ENCODE data around the gene PCDH11X.
"Not testable (repeated sequence)": the region's sequence is repeated elsewhere in the genome, so short reads cannot be mapped to it uniquely, and the experiment has no call there.

Gene PCDH11X

GRCh38 chrX:91779135-91779534, at the start of gene PCDH11X:
Gene PCDH11X (plus strand): TSS chrX:91779375. CDS start chrX:91835505, 56,130 bp downstream.
- DNase-seq (ENCODE audit: low read depth); H3K4me3 ChIP-seq (ENCODE audit: low read length): not testable (repeated sequence)

- not testable (repeated sequence) for DNase-seq (ENCODE audit: low read depth); H3K4me3 ChIP-seq (ENCODE audit: low read length)
These were observed 31.7 kb upstream of the PCDH11X start for GRCh38 chrX:91747446-91747845.

- not testable (repeated sequence) for H3K4me3 ChIP-seq (ENCODE audit: low read length); DNase-seq (ENCODE audit: low read depth)
These were observed 26.2 kb upstream of the PCDH11X start for GRCh38 chrX:91753022-91753421.

- H3K4me3 ChIP-seq (ENCODE audit: low read length); DNase-seq (ENCODE audit: low read depth): not testable (repeated sequence)
These were observed 8.3 kb upstream of the PCDH11X start for GRCh38 chrX:91770619-91771488.

GRCh38 chrX:91773943-91774342, 5.2 kb upstream of the PCDH11X start:
- not testable (repeated sequence) for DNase-seq (ENCODE audit: low read depth); H3K4me3 ChIP-seq (ENCODE audit: low read length)

- H3K4me3 ChIP-seq (ENCODE audit: low read length) = not testable (repeated sequence)
These were observed 833 bp downstream of the PCDH11X start for GRCh38 chrX:91780008-91780407.

GRCh38 chrX:91780698-91781097, 1.5 kb downstream of the PCDH11X start:
- DNase-seq (ENCODE audit: low read depth); H3K4me3 ChIP-seq (ENCODE audit: low read length): not testable (repeated sequence)

More at GRCh38 chrX:91780008-91780407, 833 bp downstream of the PCDH11X start:
- DNase-seq (ENCODE audit: low read depth) = not testable (repeated sequence)

- H3K4me3 ChIP-seq (ENCODE audit: low read length); DNase-seq (ENCODE audit: low read depth): not testable (repeated sequence)
These were observed 2.6 kb downstream of the PCDH11X start for GRCh38 chrX:91781553-91782298.

GRCh38 chrX:91782825-91783224, 3.6 kb downstream of the PCDH11X start:
- H3K4me3 ChIP-seq (ENCODE audit: low read length); DNase-seq (ENCODE audit: low read depth): not testable (repeated sequence)

- H3K4me3 ChIP-seq (ENCODE audit: low read length); DNase-seq (ENCODE audit: low read depth): not testable (repeated sequence)
These were observed 38.4 kb downstream of the PCDH11X start for GRCh38 chrX:91817537-91817936.

- H3K4me3 ChIP-seq (ENCODE audit: low read length); DNase-seq (ENCODE audit: low read depth): not testable (repeated sequence)
These were observed 46.1 kb downstream of the PCDH11X start for GRCh38 chrX:91825321-91825720.

All from retinal pigment epithelial cell (primary cell).